Measurements from ENCODE around the gene THEMIS.

The THEMIS gene

DNA sequence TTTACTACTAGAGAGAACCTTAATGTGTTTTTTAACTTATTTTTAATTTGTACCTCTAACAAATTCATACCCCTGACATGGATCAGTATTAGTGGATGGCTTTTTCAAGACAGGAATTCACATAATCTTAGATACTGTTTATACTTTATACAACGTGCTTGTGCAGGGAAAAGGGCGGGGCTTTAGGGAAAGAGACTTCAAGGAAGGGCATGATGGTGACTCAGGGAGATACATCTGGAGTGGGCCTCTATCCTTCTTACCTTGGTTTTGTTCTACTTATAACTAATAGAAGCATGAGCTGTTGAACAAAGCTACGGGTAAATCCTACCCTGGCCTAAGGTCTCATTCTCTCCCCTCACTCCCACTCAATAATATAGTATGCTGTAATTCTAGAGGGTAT lies 163.1 kb downstream of the THEMIS start:
- TF ChIP-seq TEAD4 (IDR thresholded peaks at IDR 0.05), result no peak
- no peak for TF ChIP-seq RAD21 (IDR thresholded peaks at IDR 0.05; ENCODE audit: low read depth)
- no peak for TF ChIP-seq REST (IDR thresholded peaks at IDR 0.05; ENCODE audit: low read depth)
- no peak for TF ChIP-seq YY1 (IDR thresholded peaks at IDR 0.05; ENCODE audit: low read depth)
- TF ChIP-seq TCF12 (IDR thresholded peaks at IDR 0.05; ENCODE audit: low read depth), result no peak
- no peak for TF ChIP-seq EGR1 (IDR thresholded peaks at IDR 0.05)
- TF ChIP-seq EP300 (IDR thresholded peaks at IDR 0.05; ENCODE audit: borderline replicate concordance), result no peak
- no peak for TF ChIP-seq NFIC (IDR thresholded peaks at IDR 0.05)
- no peak for TF ChIP-seq FOXM1 (IDR thresholded peaks at IDR 0.05; ENCODE audit: borderline replicate concordance, low read depth)
- TF ChIP-seq, protein P1, sequence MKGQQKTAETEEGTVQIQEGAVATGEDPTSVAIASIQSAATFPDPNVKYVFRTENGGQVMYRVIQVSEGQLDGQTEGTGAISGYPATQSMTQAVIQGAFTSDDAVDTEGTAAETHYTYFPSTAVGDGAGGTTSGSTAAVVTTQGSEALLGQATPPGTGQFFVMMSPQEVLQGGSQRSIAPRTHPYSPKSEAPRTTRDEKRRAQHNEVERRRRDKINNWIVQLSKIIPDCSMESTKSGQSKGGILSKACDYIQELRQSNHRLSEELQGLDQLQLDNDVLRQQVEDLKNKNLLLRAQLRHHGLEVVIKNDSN (IDR thresholded peaks at IDR 0.05), result no peak
- no peak for TF ChIP-seq TAF1 (IDR thresholded peaks at IDR 0.05; ENCODE audit: low read depth)
- no peak for TF ChIP-seq CEBPB (IDR thresholded peaks at IDR 0.05)

DNA sequence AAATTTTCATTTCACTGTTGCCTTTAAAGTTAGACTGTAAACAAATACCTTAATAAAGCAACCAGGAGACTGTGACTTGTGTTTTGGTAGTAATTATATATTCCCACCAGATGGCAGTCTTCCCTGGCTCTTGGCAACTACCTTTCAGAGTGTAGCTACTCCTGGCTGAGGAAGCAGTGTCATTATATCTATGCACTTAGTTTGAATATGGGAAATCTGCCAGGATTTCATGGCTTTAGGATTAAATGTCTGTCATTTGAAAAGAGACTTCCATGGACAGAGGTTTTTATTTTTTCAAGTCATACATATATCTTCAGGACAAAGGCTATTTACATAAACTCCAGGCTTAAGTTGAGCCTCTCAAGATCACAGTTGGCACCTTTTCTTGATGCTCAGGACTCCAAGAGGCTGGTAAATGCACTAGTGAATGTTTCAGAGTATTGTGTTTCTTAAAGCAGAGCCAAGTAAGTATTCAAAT lies 163.8 kb downstream of the THEMIS start:
- no peak for TF ChIP-seq YY1 (IDR thresholded peaks at IDR 0.05; ENCODE audit: low read depth)
- no peak for TF ChIP-seq MAX (IDR thresholded peaks at IDR 0.05)
- TF ChIP-seq FOXM1 (IDR thresholded peaks at IDR 0.05; ENCODE audit: borderline replicate concordance, low read depth), result no peak
- TF ChIP-seq TAF1 (IDR thresholded peaks at IDR 0.05; ENCODE audit: low read depth), result no peak
- no peak for TF ChIP-seq EP300 (IDR thresholded peaks at IDR 0.05; ENCODE audit: borderline replicate concordance)
- peak; percentile 86 for TF ChIP-seq RAD21 (IDR thresholded peaks at IDR 0.05; ENCODE audit: low read depth)
- no peak for TF ChIP-seq REST (IDR thresholded peaks at IDR 0.05; ENCODE audit: low read depth)

DNA sequence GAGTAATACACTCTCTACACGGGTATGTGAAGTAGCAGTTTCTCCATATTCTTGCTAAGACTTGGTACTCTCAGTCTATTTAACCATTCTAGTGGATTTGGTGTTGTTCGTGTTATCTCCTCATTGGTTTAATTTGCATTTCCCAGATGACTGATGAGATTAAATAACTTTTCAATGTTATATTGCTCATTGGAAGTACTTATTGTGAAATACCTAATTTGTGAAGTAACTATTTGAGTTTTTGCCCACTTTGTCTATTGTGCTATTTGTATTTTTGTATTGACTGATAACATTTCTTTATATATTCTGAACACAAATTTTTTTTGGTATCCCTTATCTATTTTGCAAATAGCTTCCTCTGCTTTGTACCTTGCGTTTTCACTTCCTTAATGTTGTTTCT lies 167.9 kb downstream of the THEMIS start:
- no peak for TF ChIP-seq CEBPB (IDR thresholded peaks at IDR 0.05)
- no peak for TF ChIP-seq CREB1 (IDR thresholded peaks at IDR 0.05; ENCODE audit: low read depth)
- TF ChIP-seq TEAD4 (IDR thresholded peaks at IDR 0.05), result no peak
- TF ChIP-seq MAX (IDR thresholded peaks at IDR 0.05), result no peak
- TF ChIP-seq TAF1 (IDR thresholded peaks at IDR 0.05; ENCODE audit: low read depth), result no peak
- no peak for TF ChIP-seq ZBTB7A (IDR thresholded peaks at IDR 0.05; ENCODE audit: low read depth)
- no peak for TF ChIP-seq YY1 (IDR thresholded peaks at IDR 0.05; ENCODE audit: low read depth)
- TF ChIP-seq NFIC (IDR thresholded peaks at IDR 0.05), result no peak
- no peak for TF ChIP-seq TCF12 (IDR thresholded peaks at IDR 0.05; ENCODE audit: low read depth)
- TF ChIP-seq RAD21 (IDR thresholded peaks at IDR 0.05; ENCODE audit: low read depth), result no peak
- no peak for TF ChIP-seq FOXM1 (IDR thresholded peaks at IDR 0.05; ENCODE audit: borderline replicate concordance, low read depth)
- TF ChIP-seq EP300 (IDR thresholded peaks at IDR 0.05; ENCODE audit: borderline replicate concordance), result no peak
- no peak for TF ChIP-seq EGR1 (IDR thresholded peaks at IDR 0.05)
- TF ChIP-seq REST (IDR thresholded peaks at IDR 0.05; ENCODE audit: low read depth), result no peak
- TF ChIP-seq, protein P1 (IDR thresholded peaks at IDR 0.05), result no peak

DNA sequence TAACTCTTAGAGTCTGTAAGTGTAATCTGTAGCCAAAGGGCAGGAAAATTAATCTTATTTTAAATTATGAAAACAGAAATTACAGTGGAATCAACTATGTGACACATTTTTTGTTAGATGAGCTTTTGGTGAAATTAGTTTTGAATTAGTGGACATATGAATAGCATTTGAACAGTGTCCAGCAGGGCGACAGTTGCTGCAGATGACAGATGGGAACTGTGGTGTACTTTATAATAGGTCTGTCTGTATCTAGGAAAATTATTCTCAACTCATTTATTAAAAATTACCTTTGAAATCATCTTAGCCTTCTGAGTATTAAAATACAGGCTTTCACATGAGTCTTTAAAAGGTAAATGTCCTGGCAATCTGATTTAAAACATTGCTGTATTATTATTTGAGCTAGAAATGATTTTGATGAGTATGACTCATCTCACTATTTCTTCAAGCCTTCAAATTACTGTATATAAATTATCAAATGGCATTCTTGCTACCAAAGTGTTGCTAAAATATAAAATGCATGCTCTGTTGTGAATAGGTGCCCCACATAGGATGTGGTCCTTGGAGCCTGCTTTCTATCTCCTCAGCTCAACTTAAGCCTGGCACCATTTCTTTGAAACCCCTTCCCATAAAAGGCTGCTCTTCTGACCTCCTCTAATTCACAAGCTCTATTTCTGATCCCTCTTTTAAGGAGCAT lies 173.5 kb downstream of the THEMIS start:
- no peak for TF ChIP-seq TCF12 (IDR thresholded peaks at IDR 0.05; ENCODE audit: low read depth)
- no peak for TF ChIP-seq TEAD4 (IDR thresholded peaks at IDR 0.05)
- no peak for TF ChIP-seq FOXM1 (IDR thresholded peaks at IDR 0.05; ENCODE audit: borderline replicate concordance, low read depth)
